ENCODE data around the gene SH3BP2. TPM values are rescaled to one million over a fixed set of nuclear protein-coding genes. Genes with fewer than 3 reads are reported as not detected.

The SH3BP2 gene
- total RNA-seq, 1 donor from 2014 or later: 39.2 TPM

GRCh38 chr4:2856266-2856665 is 63.4 kb downstream of the SH3BP2 start:
- no peak for DNase-seq

GRCh38 chr4:2857349-2857927 is 64.6 kb downstream of the SH3BP2 start:
- DNase-seq: no peak

- DNase-seq: peak; percentile 69
These were observed 65.7 kb downstream of the SH3BP2 start for GRCh38 chr4:2858451-2859217.

GRCh38 chr4:2859514-2859913 is 66.6 kb downstream of the SH3BP2 start:
- DNase-seq: no peak

- DNase-seq: no peak
These were observed 67.8 kb downstream of the SH3BP2 start for GRCh38 chr4:2860391-2861348.

- peak; percentile 44 for DNase-seq
These were observed 68.9 kb downstream of the SH3BP2 start for GRCh38 chr4:2861631-2862436.

GRCh38 chr4:2862528-2862927 is 69.6 kb downstream of the SH3BP2 start:
- DNase-seq: no peak

GRCh38 chr4:2863649-2864048 is 70.8 kb downstream of the SH3BP2 start:
- DNase-seq: no peak

- DNase-seq: no peak
These were observed 72.4 kb downstream of the SH3BP2 start for GRCh38 chr4:2865196-2865780.

- DNase-seq: no peak
These were observed 73.4 kb downstream of the SH3BP2 start for GRCh38 chr4:2866160-2866861.

GRCh38 chr4:2866891-2867290 is 74.0 kb downstream of the SH3BP2 start:
- no peak for DNase-seq

GRCh38 chr4:2867758-2868491 is 75.0 kb downstream of the SH3BP2 start:
- peak; percentile 72 for DNase-seq

- DNase-seq: no peak
These were observed 76.1 kb downstream of the SH3BP2 start for GRCh38 chr4:2868877-2869487.

GRCh38 chr4:2869659-2870058 is 76.8 kb downstream of the SH3BP2 start:
- DNase-seq: no peak

- no peak for DNase-seq
These were observed 77.2 kb downstream of the SH3BP2 start for GRCh38 chr4:2870082-2870481.

GRCh38 chr4:2871466-2871865 is 78.6 kb downstream of the SH3BP2 start:
- no peak for DNase-seq

- no peak for DNase-seq
These were observed 79.0 kb downstream of the SH3BP2 start for GRCh38 chr4:2871911-2872310.

GRCh38 chr4:2873329-2873728 is 80.4 kb downstream of the SH3BP2 start:
- no peak for DNase-seq

GRCh38 chr4:2874861-2875260 is 82.0 kb downstream of the SH3BP2 start:
- DNase-seq: no peak

- DNase-seq: no peak
These were observed 82.7 kb downstream of the SH3BP2 start for GRCh38 chr4:2875556-2875955.
